ENCODE results near the gene SMIM29. TPM values are rescaled to one million over a fixed set of nuclear protein-coding genes. Genes with fewer than 3 reads are reported as not detected.
A peak's percentile ranks its signal among the peaks of the same experiment; 100 is the strongest.

The SMIM29 gene
- 16.3 TPM for total RNA-seq
- long read RNA-seq, transcript SMIM29-205 (5 exons, 1,297 nt), result minor isoform, 6 of 19 reads
- long read RNA-seq, transcript SMIM29-208 (5 exons, 1,186 nt), result major isoform, 9 of 19 reads
- long read RNA-seq, partial matches to known transcripts, result 1 of 19 reads
- long read RNA-seq, other reads (novel, unspliced or antisense), result 2 of 19 reads

DNA sequence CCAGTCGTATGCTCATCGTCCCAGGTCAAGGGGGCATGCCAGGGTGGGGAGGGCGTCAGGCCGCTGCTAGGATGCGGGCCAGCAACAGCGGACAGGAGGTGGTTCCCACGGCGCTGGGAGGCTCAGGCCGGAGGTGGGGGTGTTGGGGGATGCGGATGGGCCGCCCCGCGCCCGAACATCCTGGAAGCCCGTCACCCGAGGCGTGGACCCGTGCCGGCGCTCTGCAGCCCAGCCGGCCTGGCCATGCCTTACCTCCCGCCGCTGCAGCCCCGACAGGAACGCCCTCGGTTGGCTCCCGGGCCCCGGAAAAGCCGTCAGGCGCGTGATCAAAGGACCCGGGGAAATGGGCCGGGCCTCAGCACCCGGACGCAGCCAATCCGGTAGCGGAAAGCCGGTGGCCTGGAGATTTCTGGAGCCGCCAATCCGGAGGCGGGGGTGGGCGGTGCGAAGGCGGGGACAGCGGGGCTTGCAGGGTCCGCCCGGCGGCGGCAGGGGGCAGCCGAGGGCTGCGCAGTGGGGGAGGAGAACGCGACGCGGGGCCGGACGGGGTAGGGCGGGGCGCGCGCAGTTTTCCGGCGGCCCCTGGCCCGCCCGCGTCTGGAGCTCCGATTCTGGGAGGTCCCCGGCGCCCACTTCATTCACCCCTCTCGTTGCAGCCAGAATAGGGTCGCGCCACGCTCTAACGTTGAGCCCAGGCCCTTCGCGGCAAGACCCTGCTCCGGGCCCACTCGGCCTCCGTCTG, at the start of gene SMIM29:
TSS of gene SMIM29 (minus strand) at position 280 of the 742 bp plus-strand sequence. CDS start 1,215 bp downstream, outside the sequence.
- peak; percentile 99 for DNase-seq (ENCODE audit: low spot score)

- no peak for DNase-seq (ENCODE audit: low spot score)
These were observed 46.9 kb upstream of the SMIM29 start for GRCh38 chr6:34295721-34296120.

DNA sequence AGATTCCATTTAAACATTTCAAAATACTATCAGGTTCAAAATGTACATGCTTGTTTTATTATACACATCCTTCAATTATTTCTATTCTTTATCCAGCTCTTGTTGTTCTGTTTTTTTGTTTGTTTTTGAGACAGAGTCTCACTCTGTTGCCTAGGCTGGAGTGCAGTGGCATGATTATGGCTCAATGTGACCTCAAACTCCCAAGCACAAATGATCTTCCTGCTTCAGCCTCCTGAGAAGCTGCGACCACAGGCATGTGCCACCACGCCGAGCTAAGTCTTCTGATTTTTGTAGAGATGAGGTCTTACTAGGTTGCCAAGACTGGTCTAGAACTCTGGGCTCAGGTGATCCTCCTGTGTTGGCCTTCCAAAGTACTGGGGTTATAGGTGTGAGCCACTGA, 44.1 kb upstream of the SMIM29 start:
- no peak for DNase-seq (ENCODE audit: low spot score)

- DNase-seq (ENCODE audit: low spot score), result no peak
These were observed 40.3 kb upstream of the SMIM29 start for GRCh38 chr6:34289137-34289536.

GRCh38 chr6:34288581-34288980, 39.8 kb upstream of the SMIM29 start:
- no peak for DNase-seq (ENCODE audit: low spot score)

GRCh38 chr6:34285448-34286164, 36.8 kb upstream of the SMIM29 start:
- DNase-seq (ENCODE audit: low spot score), result no peak

DNA sequence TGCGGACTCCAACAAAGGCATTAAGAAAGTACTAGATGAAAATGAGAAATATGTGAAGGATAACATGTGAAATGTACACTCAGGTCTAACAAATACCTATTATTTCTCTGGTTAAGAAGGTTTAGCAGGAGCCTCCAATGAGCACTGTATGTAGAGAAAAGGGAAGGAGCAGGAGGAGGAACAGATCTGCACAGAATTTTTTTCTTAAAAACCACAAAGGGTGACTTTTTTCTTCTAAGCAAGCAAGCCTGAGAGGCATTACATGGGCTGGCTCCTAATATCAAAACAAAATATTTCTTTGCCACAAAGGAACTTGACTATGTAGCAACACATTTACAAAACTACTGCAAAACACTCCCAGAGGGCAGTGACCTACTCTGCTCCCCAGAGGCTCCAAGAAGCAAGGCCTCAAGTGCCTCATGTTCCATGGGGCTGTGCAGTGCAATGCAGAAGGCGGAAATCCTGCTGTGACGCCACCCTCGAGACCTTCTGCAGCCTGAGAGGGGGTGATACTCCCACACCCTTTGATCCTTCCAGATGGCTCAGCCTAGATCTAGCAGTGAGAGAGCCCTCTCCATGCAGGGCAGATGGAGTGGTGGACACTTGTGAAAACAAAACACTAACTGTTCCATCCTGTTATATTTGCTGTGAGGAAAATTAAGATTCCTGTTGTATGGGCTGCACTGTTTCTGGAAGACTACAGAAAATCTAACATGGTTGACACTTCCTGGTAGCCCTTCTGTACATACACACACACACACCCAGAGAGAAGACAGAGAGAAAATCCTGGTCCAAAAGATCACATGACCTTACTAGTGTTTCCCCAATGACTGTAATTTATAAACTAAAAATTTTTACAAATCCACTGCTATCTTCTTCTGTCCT, 36.0 kb upstream of the SMIM29 start:
- DNase-seq (ENCODE audit: low spot score), result peak; percentile 49

DNA sequence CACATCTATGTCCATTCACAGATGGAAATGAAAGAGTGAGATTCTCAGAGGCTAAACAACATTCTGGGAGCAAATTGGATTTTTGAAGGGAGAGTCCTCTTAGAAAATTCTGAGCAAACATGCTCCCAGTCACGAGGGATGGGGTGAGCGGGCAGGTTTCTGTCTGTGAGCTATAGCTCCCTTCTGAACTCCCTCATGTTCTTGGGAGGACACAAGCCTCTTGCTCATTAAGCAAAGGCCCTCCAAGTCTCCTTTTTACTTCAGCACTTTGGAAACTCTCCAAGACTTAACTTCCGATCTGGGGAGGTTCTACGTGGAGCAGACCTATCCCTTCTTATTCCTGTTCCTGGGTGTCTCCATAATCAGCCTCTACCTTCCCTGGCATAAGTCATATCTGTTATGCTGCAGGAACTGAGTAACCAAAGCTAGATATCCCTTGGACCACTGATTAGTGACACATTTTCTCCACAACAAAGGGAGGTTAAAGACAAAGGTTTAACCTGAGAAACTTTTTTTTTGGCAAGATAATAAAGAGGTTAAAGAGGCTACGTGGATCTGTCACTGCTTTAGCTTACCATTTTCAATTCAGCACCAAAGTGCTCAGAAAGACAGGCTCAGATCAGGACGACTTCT, 33.0 kb upstream of the SMIM29 start:
- no peak for DNase-seq (ENCODE audit: low spot score)

DNA sequence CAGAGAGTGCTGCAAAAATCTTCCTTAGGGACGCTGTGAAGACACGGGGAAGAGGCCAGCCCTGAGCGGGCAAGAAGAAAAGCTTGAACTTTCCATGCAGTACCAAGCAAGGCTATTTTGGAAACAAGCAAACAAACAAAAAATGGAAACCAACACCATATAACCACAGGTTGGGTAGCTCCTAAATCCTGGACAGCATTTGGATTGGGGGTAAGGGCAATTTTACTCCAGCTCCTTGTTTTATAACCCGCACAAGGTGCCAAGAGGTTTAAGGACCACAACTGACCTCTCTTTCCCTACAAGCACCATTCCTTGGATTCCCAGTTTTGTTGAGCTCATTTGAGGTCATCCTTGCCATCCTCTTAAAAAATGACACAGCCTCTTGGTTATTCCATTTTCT, 31.4 kb upstream of the SMIM29 start:
- DNase-seq (ENCODE audit: low spot score), result no peak

- no peak for DNase-seq (ENCODE audit: low spot score)
These were observed 30.0 kb upstream of the SMIM29 start for GRCh38 chr6:34278833-34279232.

DNA sequence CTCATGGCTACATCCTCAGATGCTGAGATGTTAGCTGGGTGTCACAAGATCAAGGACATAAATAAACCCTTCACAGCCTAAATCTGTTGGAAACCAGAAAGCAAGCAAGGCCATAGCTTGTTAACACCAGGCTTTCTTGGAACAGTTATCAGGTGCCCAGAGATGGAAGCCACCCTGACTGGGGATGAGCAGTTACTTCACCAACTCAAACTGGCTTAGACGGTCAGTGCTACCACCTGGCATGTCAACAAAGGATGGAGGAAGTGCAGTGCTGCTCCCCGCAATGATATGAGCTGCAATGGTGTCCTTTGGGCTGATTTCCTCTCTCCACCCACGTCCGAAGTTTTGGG, 28.9 kb upstream of the SMIM29 start:
- no peak for DNase-seq (ENCODE audit: low spot score)

- DNase-seq (ENCODE audit: low spot score), result no peak
These were observed 28.3 kb upstream of the SMIM29 start for GRCh38 chr6:34276881-34277762.

- no peak for DNase-seq (ENCODE audit: low spot score)
These were observed 27.4 kb upstream of the SMIM29 start for GRCh38 chr6:34276191-34276590.

GRCh38 chr6:34275128-34275804, 26.5 kb upstream of the SMIM29 start:
- DNase-seq (ENCODE audit: low spot score), result no peak

DNA sequence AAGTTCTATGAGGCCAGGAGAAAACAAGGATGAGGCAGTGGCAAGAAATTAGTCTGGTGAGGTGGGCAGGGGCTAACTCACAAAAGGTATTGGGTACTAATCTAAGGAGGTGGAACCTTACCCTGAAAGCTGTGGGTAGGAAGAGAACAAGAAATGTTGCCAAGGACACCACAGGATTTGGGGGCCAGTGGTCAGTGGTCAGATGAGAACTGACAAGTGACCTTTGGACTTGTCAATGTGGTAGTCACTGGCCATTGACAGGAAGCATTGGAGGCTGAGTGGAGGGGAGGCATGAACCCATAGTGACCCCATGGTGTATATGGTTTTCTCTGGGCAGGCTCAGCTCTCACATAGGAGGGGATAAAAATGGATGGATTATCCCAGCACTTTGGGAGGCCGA, 25.3 kb upstream of the SMIM29 start:
- no peak for DNase-seq (ENCODE audit: low spot score)

DNA sequence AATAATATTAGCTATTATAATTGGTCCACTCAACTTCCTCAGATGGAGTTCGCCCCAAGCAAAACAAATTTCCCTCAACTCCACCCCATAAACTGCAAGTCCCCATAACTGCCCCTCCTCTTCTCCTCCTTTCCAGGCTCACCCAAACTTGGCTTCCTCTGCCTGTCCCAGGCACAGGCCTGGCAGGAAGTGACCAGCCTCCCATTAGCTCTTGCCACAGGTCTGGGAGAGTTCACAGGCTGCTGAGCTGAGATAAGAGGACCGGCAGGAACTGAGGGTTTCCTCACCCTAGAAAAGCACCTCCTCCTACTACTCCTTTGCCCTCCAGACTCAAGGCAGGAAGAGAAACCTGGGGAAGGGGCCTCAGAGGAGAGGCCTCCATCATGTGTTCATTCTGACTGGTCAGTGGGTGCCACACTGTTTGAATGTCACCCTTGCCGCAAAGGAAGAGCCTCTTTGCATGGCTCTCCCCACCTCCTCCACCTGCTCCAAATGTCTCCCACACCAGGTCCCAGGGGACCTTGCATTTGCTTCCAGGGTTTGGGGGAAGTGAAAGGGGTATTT, 24.5 kb upstream of the SMIM29 start:
- no peak for DNase-seq (ENCODE audit: low spot score)

DNA sequence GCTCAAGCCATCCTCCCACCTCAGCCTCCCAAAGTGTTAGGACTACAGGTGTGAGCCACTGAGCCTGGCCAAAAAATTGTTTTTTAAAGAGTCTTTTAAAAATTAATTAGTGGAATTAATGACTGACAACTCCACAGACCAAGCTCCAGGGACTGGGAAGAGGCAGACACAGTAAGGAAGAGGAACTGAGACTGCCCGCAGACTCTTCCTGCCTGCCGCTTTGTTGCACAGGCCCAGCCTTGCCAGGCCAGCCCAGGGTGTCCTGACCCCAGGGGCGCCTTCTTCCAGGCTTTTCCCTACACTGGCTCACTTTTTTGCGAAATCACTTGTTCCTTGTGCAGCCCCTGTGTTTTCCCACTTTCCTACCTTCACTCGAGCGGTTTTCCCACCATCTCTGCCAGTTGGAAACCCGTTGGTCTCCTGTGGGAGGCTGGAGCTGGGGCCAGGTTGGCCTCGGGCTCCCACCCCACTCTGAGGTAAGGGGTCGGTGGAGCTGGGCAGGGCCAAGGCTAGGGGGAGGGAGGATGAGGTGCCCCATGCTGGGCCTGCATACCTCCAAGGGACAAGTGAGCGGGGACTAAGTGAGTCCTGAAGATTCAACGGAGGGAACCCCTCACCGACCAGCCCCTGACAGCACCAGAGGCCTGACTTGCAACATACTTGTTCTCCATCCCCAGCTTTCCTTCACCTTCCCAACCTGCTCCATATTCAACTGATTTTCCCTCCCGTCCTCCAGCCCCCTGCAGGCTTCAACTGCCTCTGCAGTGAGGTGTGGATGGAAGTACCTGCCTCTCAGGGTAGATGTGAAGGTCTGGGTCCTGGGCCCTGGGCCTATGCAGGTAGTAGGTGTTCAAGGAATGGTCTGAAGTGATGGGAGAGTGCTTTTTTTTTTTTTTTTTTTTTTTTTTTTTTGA, 23.5 kb upstream of the SMIM29 start:
- DNase-seq (ENCODE audit: low spot score), result no peak
